ENCODE data around the gene FCGR1A.

FCGR1A gene

GRCh38 chr1:149841149-149841548 lies 58.7 kb downstream of the FCGR1A start:
- FAIRE-seq = peak; percentile 90

All from G401.6 (cell line).